Measurements from ENCODE around the gene XPO5. TPM values are rescaled to one million over a fixed set of nuclear protein-coding genes. Genes with fewer than 3 reads are reported as not detected.
A peak's percentile ranks its signal among the peaks of the same experiment; 100 is the strongest.

The XPO5 gene
- total and polyA plus RNA-seq, 10 donors: 7.1 to 33.1 (median 23.3) TPM

DNA sequence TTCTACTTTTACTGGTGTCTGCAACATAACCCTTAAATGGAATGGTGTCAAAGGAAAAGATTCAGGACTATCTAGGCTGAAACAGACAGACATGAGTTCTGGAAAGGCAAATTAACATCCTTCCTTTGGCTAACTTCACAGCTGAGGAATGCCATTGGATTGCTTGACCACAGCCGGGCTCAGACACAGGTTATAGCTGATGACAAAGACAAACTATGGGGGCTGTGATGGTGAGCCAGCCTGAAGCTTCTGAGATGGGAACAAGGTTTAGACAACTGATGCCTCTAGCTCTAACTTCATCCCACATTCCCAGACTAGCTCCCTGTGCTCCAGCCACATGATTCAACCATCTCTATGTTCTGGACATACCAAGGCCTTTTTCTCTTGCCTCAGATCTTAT is 43.6 kb downstream of the XPO5 start:
- DNase-seq: no peak
- H3K27ac ChIP-seq: no peak overlapping the region
- WGBS, 5 donors: 91 to 100% (median 95%) methylated on average over 1 of the region's 1 CpG
- no peaks in the 10 kb centered on the region for H3K9me3 ChIP-seq
- no peaks in the 10 kb centered on the region for H3K27me3 ChIP-seq (replicated peaks in 1 of 7)
- no peaks in the 10 kb centered on the region for H3K4me1 ChIP-seq
- intact Hi-C loops (cut with DNase I; ENCODE audit: low total_unique reads): no loop called here
- TF ChIP-seq POLR2AphosphoS5 (IDR thresholded peaks at IDR 0.05) (no peak), POLR2A (IDR thresholded peaks at IDR 0.05) (no peak)
- TF ChIP-seq, protein P1, sequence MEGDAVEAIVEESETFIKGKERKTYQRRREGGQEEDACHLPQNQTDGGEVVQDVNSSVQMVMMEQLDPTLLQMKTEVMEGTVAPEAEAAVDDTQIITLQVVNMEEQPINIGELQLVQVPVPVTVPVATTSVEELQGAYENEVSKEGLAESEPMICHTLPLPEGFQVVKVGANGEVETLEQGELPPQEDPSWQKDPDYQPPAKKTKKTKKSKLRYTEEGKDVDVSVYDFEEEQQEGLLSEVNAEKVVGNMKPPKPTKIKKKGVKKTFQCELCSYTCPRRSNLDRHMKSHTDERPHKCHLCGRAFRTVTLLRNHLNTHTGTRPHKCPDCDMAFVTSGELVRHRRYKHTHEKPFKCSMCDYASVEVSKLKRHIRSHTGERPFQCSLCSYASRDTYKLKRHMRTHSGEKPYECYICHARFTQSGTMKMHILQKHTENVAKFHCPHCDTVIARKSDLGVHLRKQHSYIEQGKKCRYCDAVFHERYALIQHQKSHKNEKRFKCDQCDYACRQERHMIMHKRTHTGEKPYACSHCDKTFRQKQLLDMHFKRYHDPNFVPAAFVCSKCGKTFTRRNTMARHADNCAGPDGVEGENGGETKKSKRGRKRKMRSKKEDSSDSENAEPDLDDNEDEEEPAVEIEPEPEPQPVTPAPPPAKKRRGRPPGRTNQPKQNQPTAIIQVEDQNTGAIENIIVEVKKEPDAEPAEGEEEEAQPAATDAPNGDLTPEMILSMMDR (IDR thresholded peaks at IDR 0.05 in 8 of 11, conservative IDR thresholded peaks at IDR 0.05 in 3 of 11): no peak
- H3K4me3 ChIP-seq: no peak overlapping the region
- H3K36me3 ChIP-seq: peaks cover 0 to 99% (median 63%) of the 10 kb centered on the region in 6 donors

DNA sequence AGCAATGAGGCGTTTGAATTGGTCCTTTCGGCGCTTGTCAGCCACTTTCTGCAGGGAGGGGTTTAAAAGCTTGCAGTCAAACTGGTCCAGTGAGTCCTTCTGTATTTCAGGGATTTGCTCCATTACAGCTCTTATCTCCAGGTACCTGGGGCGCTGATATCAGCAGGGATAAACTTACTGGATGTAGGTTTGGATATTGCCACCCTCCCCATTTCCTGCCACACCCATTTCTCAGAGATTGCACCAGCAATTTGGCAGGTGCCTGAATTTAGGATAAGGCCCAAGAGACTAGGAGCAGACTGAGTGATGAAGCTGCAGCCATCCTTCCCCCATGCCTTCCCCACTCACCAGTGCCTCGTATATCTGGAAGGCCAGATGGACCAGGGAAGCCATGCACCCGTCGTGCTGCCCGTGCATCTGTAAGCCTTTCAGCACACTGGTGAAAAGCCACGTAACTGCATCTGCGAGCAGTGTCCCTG is 51.3 kb downstream of the XPO5 start:
- TF ChIP-seq, protein P1 (IDR thresholded peaks at IDR 0.05 in 8 of 11, conservative IDR thresholded peaks at IDR 0.05 in 3 of 11): no peak
- TF ChIP-seq POLR2AphosphoS5 (IDR thresholded peaks at IDR 0.05) (peak in 1 of 3 donors; percentile 12), POLR2A (IDR thresholded peaks at IDR 0.05) (no peak)
- WGBS, 5 donors: 78 to 95% (median 85%) methylated on average over 10 of the region's 10 CpGs
- intact Hi-C loops (cut with DNase I; ENCODE audit: low total_unique reads): no loop called here
- no peak for DNase-seq
- no peaks in the 10 kb centered on the region for H3K4me1 ChIP-seq
- H3K27ac ChIP-seq: no peak overlapping the region
- no peaks in the 10 kb centered on the region for H3K27me3 ChIP-seq (replicated peaks in 1 of 7)
- H3K9me3 ChIP-seq: no peaks in the 10 kb centered on the region
- H3K4me3 ChIP-seq: no peak overlapping the region
- H3K36me3 ChIP-seq: peaks cover 0 to 100% (median 98%) of the 10 kb centered on the region in 6 donors

DNA sequence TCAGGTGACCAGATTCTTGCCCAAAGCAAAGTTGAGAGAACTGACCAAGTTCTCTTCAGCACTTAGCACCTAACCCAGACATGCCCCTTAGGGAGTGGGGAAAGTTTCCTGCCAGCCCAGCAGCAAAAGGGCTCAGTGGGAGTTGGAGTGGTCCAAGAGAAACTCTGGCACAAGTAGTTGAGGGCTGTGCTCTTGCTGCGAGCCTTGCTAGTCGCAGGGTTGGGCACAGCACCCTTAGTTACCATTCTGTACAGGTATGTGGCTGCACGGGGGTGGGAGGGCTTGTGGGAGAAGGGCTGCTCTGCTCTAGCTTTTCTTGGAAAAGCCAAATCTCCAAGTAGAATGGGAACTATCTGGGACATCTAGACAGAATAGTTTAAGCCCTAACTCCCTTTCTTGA is 52.6 kb downstream of the XPO5 start:
- no peak overlapping the region for H3K4me3 ChIP-seq
- intact Hi-C loops (cut with DNase I; ENCODE audit: low total_unique reads): no loop called here
- H3K27me3 ChIP-seq (replicated peaks in 1 of 7): no peaks in the 10 kb centered on the region
- H3K4me1 ChIP-seq: peaks cover 5 to 12% (median 7%) of the 10 kb centered on the region in 6 donors
- TF ChIP-seq POLR2A (IDR thresholded peaks at IDR 0.05) (no peak), POLR2AphosphoS5 (IDR thresholded peaks at IDR 0.05) (no peak)
- TF ChIP-seq, protein P1 (IDR thresholded peaks at IDR 0.05 in 8 of 11, conservative IDR thresholded peaks at IDR 0.05 in 3 of 11): no peak
- H3K36me3 ChIP-seq: peaks cover 0 to 98% (median 92%) of the 10 kb centered on the region in 6 donors
- no peaks in the 10 kb centered on the region for H3K9me3 ChIP-seq
- DNase-seq: no peak
- WGBS, 5 donors: 93 to 97% (median 96%) methylated on average over 3 of the region's 3 CpGs
- H3K27ac ChIP-seq: no peak overlapping the region

DNA sequence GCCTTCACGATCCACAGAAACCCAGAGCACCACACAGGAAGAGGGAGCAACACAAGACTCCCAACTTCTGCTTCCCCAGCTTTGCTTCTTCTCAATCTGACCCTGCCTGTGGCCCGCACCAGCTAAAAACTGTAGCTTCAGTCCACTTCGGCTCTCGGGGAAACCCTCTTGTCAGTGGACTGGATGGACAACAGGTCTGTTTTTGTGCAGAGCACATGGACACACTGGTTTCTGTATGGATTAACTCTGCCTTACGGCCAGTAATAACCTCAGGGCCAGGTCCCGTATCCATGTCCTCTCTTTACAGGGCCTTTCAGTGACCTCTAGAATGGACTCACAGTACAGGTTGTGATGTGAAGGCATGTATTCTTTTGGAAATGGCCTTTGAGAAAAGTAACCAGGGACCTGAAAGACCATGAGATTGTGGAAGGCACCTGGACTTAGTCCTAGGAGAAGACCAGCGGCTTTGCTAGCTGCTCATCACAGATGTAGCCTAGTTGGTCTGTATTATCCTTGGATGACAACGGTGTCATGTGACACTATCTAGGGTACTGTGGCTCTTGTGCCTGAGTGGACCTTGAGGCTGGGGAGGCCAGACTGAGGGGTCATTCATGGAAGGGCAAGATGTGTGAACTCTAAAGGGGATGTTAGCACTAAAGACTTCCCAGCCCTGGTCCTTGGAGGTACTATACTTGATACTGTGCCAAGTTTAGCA is 53.1 kb downstream of the XPO5 start:
- peaks cover 11 to 18% (median 12%) of the 10 kb centered on the region in 6 donors for H3K4me1 ChIP-seq
- H3K27ac ChIP-seq: no peak overlapping the region
- H3K9me3 ChIP-seq: no peaks in the 10 kb centered on the region
- intact Hi-C loops (cut with DNase I; ENCODE audit: low total_unique reads): no loop called here
- TF ChIP-seq POLR2AphosphoS5 (IDR thresholded peaks at IDR 0.05) (no peak), POLR2A (IDR thresholded peaks at IDR 0.05) (no peak)
- TF ChIP-seq, protein P1 (IDR thresholded peaks at IDR 0.05 in 8 of 11, conservative IDR thresholded peaks at IDR 0.05 in 3 of 11): no peak
- H3K36me3 ChIP-seq: peaks cover 0 to 92% (median 86%) of the 10 kb centered on the region in 6 donors
- H3K27me3 ChIP-seq (replicated peaks in 1 of 7): no peaks in the 10 kb centered on the region
- DNase-seq: no peak
- 83 to 91% (median 86%) methylated on average over 7 to 8 of the region's 8 CpGs for WGBS, 5 donors
- H3K4me3 ChIP-seq: no peak overlapping the region
